ENCODE measurements around the gene IRF1. TPM values are rescaled to one million over a fixed set of nuclear protein-coding genes. Genes with fewer than 3 reads are reported as not detected.

IRF1 gene
- total RNA-seq, 1 donor from 2014 or later = 50.1 TPM

DNA sequence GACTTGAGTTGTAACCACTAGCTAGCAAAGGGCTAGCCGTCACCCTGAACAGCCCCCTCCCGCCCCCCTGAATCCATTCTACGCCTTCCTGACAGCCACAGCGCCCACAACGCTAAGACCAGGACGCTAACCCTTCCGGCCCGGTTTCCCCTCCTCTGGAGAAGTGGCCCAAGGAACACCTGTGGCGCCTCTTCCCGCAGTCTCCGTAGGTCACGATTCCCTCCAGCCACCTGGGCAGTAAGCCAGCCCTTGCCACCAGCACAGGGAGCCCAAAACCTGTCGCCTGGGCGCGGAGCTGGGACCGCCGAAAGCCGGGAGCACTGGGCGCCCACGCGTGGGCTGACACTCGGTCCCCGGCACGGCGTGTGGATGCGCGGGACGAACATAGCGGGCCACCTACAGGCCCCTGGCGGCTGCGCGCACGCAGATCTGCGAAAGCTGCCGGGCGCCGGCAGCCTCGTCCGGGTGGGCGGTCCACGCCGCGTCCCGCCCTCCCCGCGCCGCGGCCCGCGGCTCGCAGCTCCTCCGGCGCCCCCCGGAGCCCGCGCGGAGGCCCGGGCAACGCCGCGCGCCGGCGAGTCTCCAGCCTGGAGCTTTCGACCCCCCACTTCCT is 596 bp downstream of the IRF1 start:
- Mint-ChIP-seq H3K36me3 (peaks cover 4% of the 10 kb centered on the region), H3K4me1 (ENCODE audit: unreplicated experiment) (no peaks in the 10 kb centered on the region), H3K27ac (peak overlapping the region; percentile 74), H3K9me3 (no peaks in the 10 kb centered on the region), H3K4me3 (peak overlapping the region; percentile 89), H3K27me3 (peaks cover 15% of the 10 kb centered on the region)
- TF ChIP-seq, protein P1, sequence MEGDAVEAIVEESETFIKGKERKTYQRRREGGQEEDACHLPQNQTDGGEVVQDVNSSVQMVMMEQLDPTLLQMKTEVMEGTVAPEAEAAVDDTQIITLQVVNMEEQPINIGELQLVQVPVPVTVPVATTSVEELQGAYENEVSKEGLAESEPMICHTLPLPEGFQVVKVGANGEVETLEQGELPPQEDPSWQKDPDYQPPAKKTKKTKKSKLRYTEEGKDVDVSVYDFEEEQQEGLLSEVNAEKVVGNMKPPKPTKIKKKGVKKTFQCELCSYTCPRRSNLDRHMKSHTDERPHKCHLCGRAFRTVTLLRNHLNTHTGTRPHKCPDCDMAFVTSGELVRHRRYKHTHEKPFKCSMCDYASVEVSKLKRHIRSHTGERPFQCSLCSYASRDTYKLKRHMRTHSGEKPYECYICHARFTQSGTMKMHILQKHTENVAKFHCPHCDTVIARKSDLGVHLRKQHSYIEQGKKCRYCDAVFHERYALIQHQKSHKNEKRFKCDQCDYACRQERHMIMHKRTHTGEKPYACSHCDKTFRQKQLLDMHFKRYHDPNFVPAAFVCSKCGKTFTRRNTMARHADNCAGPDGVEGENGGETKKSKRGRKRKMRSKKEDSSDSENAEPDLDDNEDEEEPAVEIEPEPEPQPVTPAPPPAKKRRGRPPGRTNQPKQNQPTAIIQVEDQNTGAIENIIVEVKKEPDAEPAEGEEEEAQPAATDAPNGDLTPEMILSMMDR (conservative IDR thresholded peaks at IDR 0.05) = peak; percentile 45
- DNase-seq (ENCODE audit: extremely low spot score, unreplicated experiment) = peak; percentile 69

DNA sequence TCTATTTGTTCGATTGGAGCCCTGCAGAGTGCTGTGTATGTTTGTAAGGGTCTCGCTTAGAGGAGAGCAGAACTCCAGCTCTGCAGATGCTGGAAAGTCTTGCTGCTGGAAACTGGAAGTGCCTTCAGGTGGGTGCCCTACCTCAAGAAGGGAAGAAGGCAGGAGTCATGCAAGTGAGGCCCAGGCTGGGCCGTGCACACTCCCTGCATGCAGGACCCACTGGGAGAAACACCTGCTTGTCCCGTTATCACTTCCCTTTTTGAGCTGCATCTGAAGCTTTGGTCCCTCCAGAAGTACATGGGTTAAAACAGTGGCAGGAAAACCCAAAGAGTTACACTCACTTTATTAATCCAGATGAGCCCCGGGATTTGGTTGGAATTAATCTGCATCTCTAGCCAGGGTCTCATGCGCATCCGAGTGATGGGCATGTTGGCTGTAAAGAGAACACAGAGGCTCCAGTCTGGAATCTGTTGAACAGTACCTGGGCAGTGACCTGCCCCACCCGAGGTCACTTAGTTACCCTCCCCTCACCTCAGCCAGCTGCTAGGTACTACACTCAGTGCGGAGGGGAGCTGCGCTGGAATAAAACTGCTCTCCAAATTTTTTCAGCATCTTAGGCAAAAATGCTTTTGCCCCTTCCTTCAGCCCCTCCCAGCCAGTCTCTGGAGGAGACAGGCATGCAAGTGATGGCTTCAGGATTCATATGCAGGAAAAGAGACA is 1.4 kb downstream of the IRF1 start:
- peak overlapping the region; percentile 74 for H3K27ac Mint-ChIP-seq
- H3K4me1 Mint-ChIP-seq (ENCODE audit: unreplicated experiment) = no peaks in the 10 kb centered on the region
- H3K27me3 Mint-ChIP-seq = peaks cover 12% of the 10 kb centered on the region
- TF ChIP-seq, protein P1 (conservative IDR thresholded peaks at IDR 0.05) = no peak
- H3K36me3 Mint-ChIP-seq = peaks cover 9% of the 10 kb centered on the region
- peak; percentile 42 for DNase-seq (ENCODE audit: extremely low spot score, unreplicated experiment)
- H3K9me3 Mint-ChIP-seq = no peaks in the 10 kb centered on the region
- H3K4me3 Mint-ChIP-seq = peak overlapping the region; percentile 89

DNA sequence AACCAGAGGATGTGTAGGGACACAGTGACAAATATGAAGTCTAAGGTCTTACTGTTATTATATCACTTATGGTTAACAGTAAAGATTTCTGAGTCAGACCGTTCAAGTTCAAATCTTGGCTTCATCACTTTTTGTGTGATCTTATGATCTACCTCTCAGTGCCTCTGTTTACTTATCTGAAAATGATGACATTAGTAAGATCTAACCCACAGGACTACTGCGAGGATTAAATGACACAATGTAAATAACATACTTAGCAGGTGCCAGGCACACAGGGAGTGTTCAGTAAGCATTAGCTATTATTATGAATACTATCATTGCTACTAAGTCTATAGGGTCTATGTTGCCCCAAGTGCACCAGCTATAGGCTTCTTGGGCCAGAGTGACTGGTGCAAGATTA is 2.0 kb downstream of the IRF1 start:
- Mint-ChIP-seq H3K36me3 (peaks cover 14% of the 10 kb centered on the region), H3K4me1 (ENCODE audit: unreplicated experiment) (no peaks in the 10 kb centered on the region), H3K27ac (peak overlapping the region; percentile 74), H3K27me3 (peaks cover 7% of the 10 kb centered on the region), H3K4me3 (peak overlapping the region; percentile 89), H3K9me3 (no peaks in the 10 kb centered on the region)
- no peak for DNase-seq (ENCODE audit: extremely low spot score, unreplicated experiment)
- TF ChIP-seq, protein P1 (conservative IDR thresholded peaks at IDR 0.05) = no peak

DNA sequence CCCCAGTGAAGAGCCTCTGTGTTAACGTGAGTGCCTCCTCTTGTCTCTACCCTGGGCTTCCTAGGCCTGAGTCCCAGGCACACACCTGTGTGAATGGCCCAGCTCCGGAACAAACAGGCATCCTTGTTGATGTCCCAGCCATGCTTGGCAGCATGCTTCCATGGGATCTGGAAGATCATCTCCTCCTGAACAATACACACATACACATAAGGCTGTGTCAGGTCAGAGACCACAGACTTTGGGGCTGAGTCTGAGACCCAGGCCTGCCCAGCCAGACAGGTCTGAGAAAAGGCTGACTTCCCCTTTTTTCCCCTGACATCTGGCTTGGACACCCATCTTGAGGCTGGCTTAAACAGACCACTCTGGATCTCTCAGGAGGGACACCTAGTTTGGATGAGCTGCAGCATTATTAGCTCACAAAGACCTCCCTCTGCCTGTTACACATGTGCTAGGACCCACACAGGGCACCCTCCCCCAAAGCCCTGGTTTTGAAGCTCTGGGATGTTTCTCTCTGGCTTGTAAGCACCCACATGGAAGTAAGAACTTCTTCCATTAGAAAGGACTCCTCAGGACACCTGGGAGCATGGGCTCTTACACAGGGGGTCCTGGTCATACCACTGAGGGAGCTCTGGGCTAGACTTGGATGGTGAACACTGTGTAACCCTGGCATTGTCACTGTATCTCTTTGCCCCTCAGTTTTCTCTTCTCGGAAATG is 2.6 kb downstream of the IRF1 start:
- H3K4me3 Mint-ChIP-seq = no peak overlapping the region
- H3K36me3 Mint-ChIP-seq = peaks cover 14% of the 10 kb centered on the region
- H3K9me3 Mint-ChIP-seq = no peaks in the 10 kb centered on the region
- H3K27me3 Mint-ChIP-seq = peaks cover 7% of the 10 kb centered on the region
- no peaks in the 10 kb centered on the region for H3K4me1 Mint-ChIP-seq (ENCODE audit: unreplicated experiment)
- no peak for DNase-seq (ENCODE audit: extremely low spot score, unreplicated experiment)
- TF ChIP-seq, protein P1 (conservative IDR thresholded peaks at IDR 0.05) = no peak
- no peak overlapping the region for H3K27ac Mint-ChIP-seq

DNA sequence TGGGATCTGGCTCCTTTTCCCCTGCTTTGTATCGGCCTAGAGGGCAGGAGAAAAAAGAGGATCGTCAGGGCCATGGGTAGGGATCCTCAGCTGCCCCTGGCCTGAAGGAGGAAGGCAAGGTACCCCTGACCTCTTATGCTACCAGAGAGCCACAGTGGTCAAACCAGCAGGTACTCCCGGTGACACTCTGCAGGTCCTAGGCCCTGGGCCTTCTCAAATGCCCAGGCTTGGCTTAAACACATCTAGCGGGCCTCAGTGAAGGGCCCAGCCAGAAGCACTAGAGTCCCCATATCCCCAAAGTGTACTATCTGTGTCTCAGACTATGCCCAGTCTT is 3.5 kb downstream of the IRF1 start:
- TF ChIP-seq, protein P1 (conservative IDR thresholded peaks at IDR 0.05) = no peak
- H3K27ac Mint-ChIP-seq = peak overlapping the region; percentile 31
- no peaks in the 10 kb centered on the region for H3K9me3 Mint-ChIP-seq
- H3K27me3 Mint-ChIP-seq = peaks cover 4% of the 10 kb centered on the region
- H3K4me1 Mint-ChIP-seq (ENCODE audit: unreplicated experiment) = no peaks in the 10 kb centered on the region
- H3K36me3 Mint-ChIP-seq = peaks cover 14% of the 10 kb centered on the region
- H3K4me3 Mint-ChIP-seq = no peak overlapping the region
- no peak for DNase-seq (ENCODE audit: extremely low spot score, unreplicated experiment)
